H1 (cell line): ENCODE measurements around the gene PCDHGB1.

Experiments used
- CEBPB ChIP-seq: IDR thresholded peaks from 2 replicates; pipeline ENCODE4 v1.6.1; 2012; ENCODE audit warnings: low read depth, low read length
- CREB1 ChIP-seq: IDR thresholded peaks from 2 replicates; pipeline ENCODE4 v1.6.1; 2012; ENCODE audit warnings: inconsistent platforms
- CTBP2 ChIP-seq: IDR thresholded peaks from 2 replicates; pipeline ENCODE4 v1.7.0; 2011; ENCODE audit warnings: borderline replicate concordance, mild to moderate bottlenecking, moderate library complexity, mixed read lengths, low read length; ENCODE audit not compliant: insufficient read depth, insufficient read length
- CTCF ChIP-seq, 3 experiments: IDR thresholded peaks; 1 replicate in 2 of 3; 2 replicates in 1 of 3; pipeline versions ENCODE4 v1.5.1 to v1.6.1; 2011; ENCODE audit warnings: low read length in 3 of 3, mild to moderate bottlenecking in 3 of 3, inconsistent platforms in 2 of 3, low read depth in 1 of 3, moderate library complexity in 1 of 3; ENCODE audit not compliant: insufficient read depth in 1 of 3; ENCODE audit errors: control extremely low read depth in 1 of 3
- JUND ChIP-seq: IDR thresholded peaks from 2 replicates; pipeline ENCODE4 v1.6.1; 2011; ENCODE audit warnings: mild to moderate bottlenecking, improper control_type of control experiment, low read length
- KDM1A ChIP-seq: fragments of 200-600, 300-600 bp; sonication (generic); IDR thresholded peaks from 2 replicates; pipeline ENCODE4 v1.7.1; 2016; ENCODE audit warnings: mild to moderate bottlenecking, low read length, borderline replicate concordance
- NRF1 ChIP-seq: IDR thresholded peaks from 2 replicates; pipeline ENCODE4 v1.6.1; 2011; ENCODE audit warnings: mild to moderate bottlenecking, low read depth, low read length, improper control_type of control experiment
- POLR2A ChIP-seq, 2 experiments: IDR thresholded peaks; 1 replicate in 1 of 2; 2 replicates in 1 of 2; pipeline ENCODE4 v1.6.1; 2011; ENCODE audit warnings: low read depth in 2 of 2, low read length in 2 of 2, mild to moderate bottlenecking in 2 of 2; ENCODE audit errors: control extremely low read depth in 1 of 2
- POLR2AphosphoS5 ChIP-seq: IDR thresholded peaks from 2 replicates; pipeline ENCODE4 v1.6.1; 2011; ENCODE audit warnings: low read depth, low read length
- RFX5 ChIP-seq: IDR thresholded peaks from 2 replicates; pipeline ENCODE4 v1.6.1; 2011; ENCODE audit warnings: low read depth, low read length, improper control_type of control experiment, borderline replicate concordance
- SP1 ChIP-seq: IDR thresholded peaks from 2 replicates; pipeline ENCODE4 v1.6.1; 2011; ENCODE audit warnings: low read depth, low read length
- YY1 ChIP-seq: IDR thresholded peaks from 2 replicates; pipeline ENCODE4 v1.6.1; 2011; ENCODE audit warnings: low read depth, mild to moderate bottlenecking, low read length

DNA sequence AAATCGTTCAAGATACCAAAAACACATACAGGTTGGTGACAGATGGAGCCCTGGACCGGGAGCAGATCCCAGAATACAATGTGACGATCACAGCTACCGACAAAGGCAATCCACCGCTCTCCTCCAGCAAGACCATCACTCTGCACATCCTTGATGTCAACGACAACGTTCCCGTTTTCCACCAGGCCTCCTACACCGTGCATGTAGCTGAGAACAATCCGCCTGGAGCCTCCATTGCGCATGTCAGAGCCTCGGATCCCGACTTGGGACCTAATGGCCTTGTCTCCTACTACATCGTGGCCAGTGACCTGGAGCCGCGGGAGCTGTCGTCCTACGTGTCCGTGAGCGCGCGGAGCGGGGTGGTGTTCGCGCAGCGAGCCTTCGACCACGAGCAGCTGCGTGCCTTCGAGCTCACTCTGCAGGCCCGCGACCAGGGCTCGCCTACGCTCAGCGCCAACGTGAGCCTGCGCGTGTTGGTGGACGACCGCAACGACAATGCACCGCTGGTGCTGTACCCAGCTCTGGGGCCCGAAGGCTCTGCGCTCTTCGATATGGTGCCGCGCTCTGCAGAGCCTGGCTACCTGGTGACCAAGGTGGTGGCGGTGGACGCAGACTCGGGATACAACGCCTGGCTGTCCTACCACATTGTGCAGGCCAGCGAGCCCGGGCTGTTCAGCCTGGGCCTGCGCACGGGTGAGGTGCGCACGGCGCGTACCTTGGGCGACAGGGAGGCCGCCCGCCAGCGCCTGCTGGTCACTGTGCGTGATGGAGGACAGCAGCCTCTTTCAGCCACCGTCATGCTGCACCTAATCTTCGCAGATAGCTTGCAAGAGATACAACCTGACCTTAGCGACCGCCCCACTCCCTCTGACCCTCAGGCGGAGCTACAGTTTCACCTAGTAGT is 21.9 kb downstream of the PCDHGB1 start:
- no peak for TF ChIP-seq JUND
- no peak for TF ChIP-seq CTCF (IDR thresholded peaks at IDR 0.05; ENCODE audit: control extremely low read depth in 1 of 3, insufficient read depth in 1 of 3, low read depth in 1 of 3, low read length in 3 of 3)
- no peak for TF ChIP-seq CTBP2
- TF ChIP-seq NRF1: no peak
- TF ChIP-seq SP1: no peak
- no peak for TF ChIP-seq RFX5
- no peak for TF ChIP-seq POLR2AphosphoS5
- no peak for TF ChIP-seq KDM1A
- no peak for TF ChIP-seq CREB1
- no peak for TF ChIP-seq CEBPB
- no peak for TF ChIP-seq YY1
- no peak for TF ChIP-seq POLR2A (IDR thresholded peaks at IDR 0.05; ENCODE audit: control extremely low read depth in 1 of 2, low read depth in 2 of 2, low read length in 2 of 2)
